Measurements from ENCODE around the gene PTDSS2.
"Not testable (repeated sequence)": the region's sequence is repeated elsewhere in the genome, so short reads cannot be mapped to it uniquely, and the experiment has no call there.

The PTDSS2 gene

GRCh38 chr11:503179-503981 is 53.3 kb downstream of the PTDSS2 start:
- DNase-seq (ENCODE audit: low read depth in 1 of 2, low spot score in 1 of 2), result no peak

GRCh38 chr11:504053-504993 is 54.2 kb downstream of the PTDSS2 start:
- DNase-seq (ENCODE audit: low read depth in 1 of 2, low spot score in 1 of 2), result no peak

GRCh38 chr11:504994-505344 is 54.9 kb downstream of the PTDSS2 start:
- no peak for DNase-seq (ENCODE audit: low read depth in 1 of 2, low spot score in 1 of 2)

GRCh38 chr11:506238-506994 is 56.3 kb downstream of the PTDSS2 start:
- DNase-seq (ENCODE audit: low read depth in 1 of 2, low spot score in 1 of 2), result peak; percentile 94 to 97

- peak; percentile 99 to 100 for DNase-seq (ENCODE audit: low read depth in 1 of 2, low spot score in 1 of 2)
Measured at GRCh38 chr11:506995-507726, 57.1 kb downstream of the PTDSS2 start, which contains the start of gene RNH1. Gene RNH1 (minus strand): TSS chr11:507242. CDS start chr11:502162, 5,080 bp downstream.

GRCh38 chr11:507727-508515 is 57.8 kb downstream of the PTDSS2 start:
- no peak for DNase-seq (ENCODE audit: low read depth in 1 of 2, low spot score in 1 of 2)

GRCh38 chr11:508956-509355 is 58.9 kb downstream of the PTDSS2 start:
- no peak for DNase-seq (ENCODE audit: low read depth in 1 of 2, low spot score in 1 of 2)

GRCh38 chr11:512761-513595 is 62.9 kb downstream of the PTDSS2 start:
- DNase-seq (ENCODE audit: low read depth in 1 of 2, low spot score in 1 of 2), result no peak

GRCh38 chr11:514606-515005 is 64.5 kb downstream of the PTDSS2 start:
- DNase-seq (ENCODE audit: low read depth in 1 of 2, low spot score in 1 of 2), result no peak

- no peak for DNase-seq (ENCODE audit: low read depth in 1 of 2, low spot score in 1 of 2)
Measured at GRCh38 chr11:515131-515530, 65.1 kb downstream of the PTDSS2 start.

- no peak for DNase-seq (ENCODE audit: low read depth in 1 of 2, low spot score in 1 of 2)
Measured at GRCh38 chr11:516400-516799, 66.3 kb downstream of the PTDSS2 start.

- not testable (repeated sequence) for DNase-seq (ENCODE audit: low read depth in 1 of 2, low spot score in 1 of 2)
Measured at GRCh38 chr11:516918-517685, 67.0 kb downstream of the PTDSS2 start.

- peak; percentile 83 to 90 for DNase-seq (ENCODE audit: low read depth in 1 of 2, low spot score in 1 of 2)
Measured at GRCh38 chr11:518463-519202, 68.6 kb downstream of the PTDSS2 start.

GRCh38 chr11:520428-521176 is 70.5 kb downstream of the PTDSS2 start:
- DNase-seq (ENCODE audit: low read depth in 1 of 2, low spot score in 1 of 2), result no peak

GRCh38 chr11:521177-521688 is 71.2 kb downstream of the PTDSS2 start:
- DNase-seq (ENCODE audit: low read depth in 1 of 2, low spot score in 1 of 2), result no peak

- no peak for DNase-seq (ENCODE audit: low read depth in 1 of 2, low spot score in 1 of 2)
Measured at GRCh38 chr11:526192-526591, 76.1 kb downstream of the PTDSS2 start.

All from activated CD4-positive, alpha-beta T cell treated with anti-CD3 and anti-CD28 coated beads, Interleukin-2, amount 50 U/mL, for 24 hours (primary cell).